ENCODE results near the gene EDEM3.

DNA sequence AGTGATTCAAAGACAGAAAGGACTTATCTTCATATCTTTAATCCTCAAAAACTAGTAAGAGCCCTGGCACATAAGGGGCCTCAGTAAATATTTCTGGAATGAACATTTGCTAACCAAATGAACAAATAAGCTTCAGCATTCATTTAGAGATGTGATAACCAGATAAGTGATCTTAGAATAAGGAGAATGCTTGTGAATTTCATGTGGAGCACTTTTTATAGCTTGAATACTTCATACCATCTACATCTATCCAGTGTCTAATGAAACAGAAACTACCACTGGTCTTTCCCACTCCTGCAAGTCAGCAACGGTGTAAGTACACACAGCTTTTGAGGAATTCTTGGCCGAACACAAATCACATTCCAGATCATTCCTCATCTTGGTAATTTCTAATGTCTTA is 38.5 kb downstream of the EDEM3 start:
- TF ChIP-seq, protein P1, sequence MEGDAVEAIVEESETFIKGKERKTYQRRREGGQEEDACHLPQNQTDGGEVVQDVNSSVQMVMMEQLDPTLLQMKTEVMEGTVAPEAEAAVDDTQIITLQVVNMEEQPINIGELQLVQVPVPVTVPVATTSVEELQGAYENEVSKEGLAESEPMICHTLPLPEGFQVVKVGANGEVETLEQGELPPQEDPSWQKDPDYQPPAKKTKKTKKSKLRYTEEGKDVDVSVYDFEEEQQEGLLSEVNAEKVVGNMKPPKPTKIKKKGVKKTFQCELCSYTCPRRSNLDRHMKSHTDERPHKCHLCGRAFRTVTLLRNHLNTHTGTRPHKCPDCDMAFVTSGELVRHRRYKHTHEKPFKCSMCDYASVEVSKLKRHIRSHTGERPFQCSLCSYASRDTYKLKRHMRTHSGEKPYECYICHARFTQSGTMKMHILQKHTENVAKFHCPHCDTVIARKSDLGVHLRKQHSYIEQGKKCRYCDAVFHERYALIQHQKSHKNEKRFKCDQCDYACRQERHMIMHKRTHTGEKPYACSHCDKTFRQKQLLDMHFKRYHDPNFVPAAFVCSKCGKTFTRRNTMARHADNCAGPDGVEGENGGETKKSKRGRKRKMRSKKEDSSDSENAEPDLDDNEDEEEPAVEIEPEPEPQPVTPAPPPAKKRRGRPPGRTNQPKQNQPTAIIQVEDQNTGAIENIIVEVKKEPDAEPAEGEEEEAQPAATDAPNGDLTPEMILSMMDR (conservative IDR thresholded peaks at IDR 0.05 in 1 of 2, IDR thresholded peaks at IDR 0.05 in 1 of 2; ENCODE audit: extremely low read depth in 1 of 2, insufficient read depth in 1 of 2, low read depth in 1 of 2, low read length in 2 of 2): no peak
- TF ChIP-seq EZH2 (IDR thresholded peaks at IDR 0.05; ENCODE audit: borderline replicate concordance, low read length): no peak
